WTC11 (cell line): ENCODE measurements around the gene TRDMT1. TPM values are rescaled to one million over a fixed set of nuclear protein-coding genes. Genes with fewer than 3 reads are reported as not detected.

ENCODE experiments used
- ATAC-seq: fragments of 200-7000 bp; cut with Tn5 transposase; 2 replicates; pipeline ENCODE4 v1.10.0; 2021; ENCODE audit warnings: mild to moderate bottlenecking, moderate library complexity
- CTCF ChIA-PET: fragments of 300-600 bp; sonication (Branson Sonifier 250); formaldehyde crosslinking; loops from one replicate; lab custom pipeline; 2021; ENCODE audit warnings: antibody characterized with exemption; lab: Charles Lee
- POLR2A ChIA-PET: fragments of 350-600 bp; sonication (Branson Sonifier 250); formaldehyde crosslinking; loops from one replicate; lab custom pipeline; 2021; ENCODE audit warnings: antibody characterized with exemption; lab: Charles Lee
- DNase-seq: peaks from one replicate; pipeline ENCODE4 v3.0.0; 2021; ENCODE audit warnings: low spot score
- H3K27ac Mint-ChIP-seq: 2 replicates; pipeline ENCODE4 v1.8.0; 2021; ENCODE audit warnings: mixed read lengths
- H3K27me3 Mint-ChIP-seq: 2 replicates; pipeline ENCODE4 v1.8.0; 2021; ENCODE audit warnings: low read depth, mild to moderate bottlenecking, moderate library complexity, mixed read lengths
- H3K36me3 Mint-ChIP-seq: 2 replicates; pipeline ENCODE4 v1.8.0; 2021; ENCODE audit warnings: mixed read lengths
- H3K4me1 Mint-ChIP-seq: 2 replicates; pipeline ENCODE4 v1.8.0; 2022; ENCODE audit warnings: mixed read lengths
- H3K4me3 Mint-ChIP-seq: 2 replicates; pipeline ENCODE4 v1.8.0; 2021; ENCODE audit warnings: mild to moderate bottlenecking, moderate library complexity, mixed read lengths
- H3K9me3 Mint-ChIP-seq: 2 replicates; pipeline ENCODE4 v1.8.0; 2021; ENCODE audit warnings: mixed read lengths
- CREB1 ChIP-seq: sonication (generic); formaldehyde crosslinking; IDR thresholded peaks from 2 replicates; pipeline ENCODE4 v1.8.0; 2023; ENCODE audit warnings: mild to moderate bottlenecking, missing genetic modification reagents
- CREM ChIP-seq: sonication (generic); formaldehyde crosslinking; IDR thresholded peaks from 2 replicates; pipeline ENCODE4 v1.8.1; 2022; ENCODE audit warnings: mild to moderate bottlenecking, missing genetic modification reagents, moderate library complexity
- FOXJ3 ChIP-seq: sonication (generic); formaldehyde crosslinking; IDR thresholded peaks from 2 replicates; pipeline ENCODE4 v1.9.0; 2021; ENCODE audit warnings: missing genetic modification reagents, mild to moderate bottlenecking, borderline replicate concordance
- FOXP1 ChIP-seq: sonication (generic); formaldehyde crosslinking; IDR thresholded peaks from 2 replicates; pipeline ENCODE4 v1.8.0; 2022; ENCODE audit warnings: missing genetic modification reagents, mild to moderate bottlenecking, moderate library complexity, borderline replicate concordance
- JUN ChIP-seq: sonication (generic); formaldehyde crosslinking; IDR thresholded peaks from 2 replicates; pipeline ENCODE4 v1.8.0; 2023; ENCODE audit warnings: mild to moderate bottlenecking, missing genetic modification reagents
- MXD4 ChIP-seq: fragments of 250-450 bp; sonication (Bioruptor Pico); IDR thresholded peaks from 2 replicates; pipeline ENCODE4 v1.8.0; 2021; ENCODE audit warnings: mild to moderate bottlenecking, moderate library complexity, borderline replicate concordance
- NR1H2 ChIP-seq: sonication (generic); formaldehyde crosslinking; IDR thresholded peaks from 2 replicates; pipeline ENCODE4 v1.9.0; 2021; ENCODE audit warnings: mild to moderate bottlenecking, moderate library complexity, missing genetic modification reagents
- RELA ChIP-seq: sonication (generic); formaldehyde crosslinking; IDR thresholded peaks from 2 replicates; pipeline ENCODE4 v1.8.1; 2022; ENCODE audit warnings: missing genetic modification reagents, mild to moderate bottlenecking, borderline replicate concordance
- RORB ChIP-seq: fragments of 250-450 bp; sonication (Bioruptor Pico); IDR thresholded peaks from 2 replicates; pipeline ENCODE4 v1.9.0; 2021; ENCODE audit warnings: mild to moderate bottlenecking
- SMAD4 ChIP-seq: sonication (generic); formaldehyde crosslinking; IDR thresholded peaks from 2 replicates; pipeline ENCODE4 v1.8.0; 2022; ENCODE audit warnings: mild to moderate bottlenecking, missing genetic modification reagents
- TEAD1 ChIP-seq: sonication (generic); formaldehyde crosslinking; IDR thresholded peaks from 2 replicates; pipeline ENCODE4 v1.8.0; 2022; ENCODE audit warnings: mild to moderate bottlenecking, missing genetic modification reagents
- TEAD4 ChIP-seq: sonication (generic); formaldehyde crosslinking; IDR thresholded peaks from 2 replicates; pipeline ENCODE4 v1.8.0; 2022; ENCODE audit warnings: mild to moderate bottlenecking, missing genetic modification reagents
- ZNF219 ChIP-seq: sonication (generic); formaldehyde crosslinking; IDR thresholded peaks from 2 replicates; pipeline ENCODE4 v1.8.0; 2023; ENCODE audit warnings: missing genetic modification reagents, mild to moderate bottlenecking, borderline replicate concordance
- ZNF396 ChIP-seq: fragments of 250-450 bp; sonication (Bioruptor Pico); IDR thresholded peaks from 2 replicates; pipeline ENCODE4 v1.8.0; 2021; ENCODE audit warnings: mild to moderate bottlenecking, moderate library complexity, borderline replicate concordance
- total RNA-seq: library from RNA; stranded (reverse); gene quantifications from 3 replicates; pipeline ENCODE4 v1.2.3, GENCODE V29; 2021
- TF ChIP-seq, protein P1 (sequence below): sonication (generic); formaldehyde crosslinking; IDR thresholded peaks from 2 replicates; pipeline ENCODE4 v1.8.1; 2023; ENCODE audit warnings: mild to moderate bottlenecking, missing genetic modification reagents
- TF ChIP-seq, protein P2 (sequence below): sonication (generic); formaldehyde crosslinking; IDR thresholded peaks from 2 replicates; pipeline ENCODE4 v1.8.1; 2022; ENCODE audit warnings: mild to moderate bottlenecking, moderate library complexity, missing genetic modification reagents
- TF ChIP-seq, protein P3 (sequence below): sonication (generic); formaldehyde crosslinking; IDR thresholded peaks from 2 replicates; pipeline ENCODE4 v1.8.1; 2023; ENCODE audit warnings: mild to moderate bottlenecking, missing genetic modification reagents
- TF ChIP-seq, protein P4 (sequence below): sonication (generic); formaldehyde crosslinking; IDR thresholded peaks from 2 replicates; pipeline ENCODE4 v1.8.0; 2022; ENCODE audit warnings: mild to moderate bottlenecking, missing genetic modification reagents
- TF ChIP-seq, protein P5 (sequence below): fragments of 250-450 bp; sonication (Bioruptor Pico); IDR thresholded peaks from 2 replicates; pipeline ENCODE4 v1.9.0; 2021; ENCODE audit warnings: moderate library complexity, mild to moderate bottlenecking, inconsistent platforms, borderline replicate concordance

TRDMT1 gene
- total RNA-seq, 1 experiment from 2014 or later: 11.7 TPM

DNA sequence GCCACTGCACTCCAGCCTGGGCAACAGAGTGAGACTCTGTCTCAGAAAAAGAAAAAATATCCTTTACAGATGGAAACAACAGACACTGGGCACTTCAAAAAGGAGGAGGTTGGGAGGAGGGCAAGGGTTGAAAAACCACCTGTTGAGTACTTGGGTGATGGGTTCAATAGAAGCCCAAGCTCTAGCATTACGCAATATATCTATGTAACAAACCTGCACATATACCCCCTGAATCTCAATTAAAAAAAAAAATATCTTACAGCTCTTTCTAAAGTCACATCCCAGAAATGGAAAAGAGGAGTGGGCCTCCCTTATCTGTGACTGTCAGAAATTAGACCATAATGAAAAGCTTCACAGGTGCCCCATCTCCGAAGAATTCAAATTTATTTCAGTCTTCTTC is 38.6 kb upstream of the TRDMT1 start:
- TF ChIP-seq, protein P1, sequence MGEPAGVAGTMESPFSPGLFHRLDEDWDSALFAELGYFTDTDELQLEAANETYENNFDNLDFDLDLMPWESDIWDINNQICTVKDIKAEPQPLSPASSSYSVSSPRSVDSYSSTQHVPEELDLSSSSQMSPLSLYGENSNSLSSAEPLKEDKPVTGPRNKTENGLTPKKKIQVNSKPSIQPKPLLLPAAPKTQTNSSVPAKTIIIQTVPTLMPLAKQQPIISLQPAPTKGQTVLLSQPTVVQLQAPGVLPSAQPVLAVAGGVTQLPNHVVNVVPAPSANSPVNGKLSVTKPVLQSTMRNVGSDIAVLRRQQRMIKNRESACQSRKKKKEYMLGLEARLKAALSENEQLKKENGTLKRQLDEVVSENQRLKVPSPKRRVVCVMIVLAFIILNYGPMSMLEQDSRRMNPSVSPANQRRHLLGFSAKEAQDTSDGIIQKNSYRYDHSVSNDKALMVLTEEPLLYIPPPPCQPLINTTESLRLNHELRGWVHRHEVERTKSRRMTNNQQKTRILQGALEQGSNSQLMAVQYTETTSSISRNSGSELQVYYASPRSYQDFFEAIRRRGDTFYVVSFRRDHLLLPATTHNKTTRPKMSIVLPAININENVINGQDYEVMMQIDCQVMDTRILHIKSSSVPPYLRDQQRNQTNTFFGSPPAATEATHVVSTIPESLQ (CRISPR knock-in tag): no peak
- no peak for TF ChIP-seq MXD4 (CRISPR knock-in tag)
- no peak for TF ChIP-seq SMAD4 (CRISPR knock-in tag)
- no peak for TF ChIP-seq FOXP1 (CRISPR knock-in tag)
- no peak for TF ChIP-seq RELA (CRISPR knock-in tag)
- no peak for TF ChIP-seq FOXJ3 (CRISPR knock-in tag)
- TF ChIP-seq ZNF219 (CRISPR knock-in tag): no peak
- TF ChIP-seq, protein P2, sequence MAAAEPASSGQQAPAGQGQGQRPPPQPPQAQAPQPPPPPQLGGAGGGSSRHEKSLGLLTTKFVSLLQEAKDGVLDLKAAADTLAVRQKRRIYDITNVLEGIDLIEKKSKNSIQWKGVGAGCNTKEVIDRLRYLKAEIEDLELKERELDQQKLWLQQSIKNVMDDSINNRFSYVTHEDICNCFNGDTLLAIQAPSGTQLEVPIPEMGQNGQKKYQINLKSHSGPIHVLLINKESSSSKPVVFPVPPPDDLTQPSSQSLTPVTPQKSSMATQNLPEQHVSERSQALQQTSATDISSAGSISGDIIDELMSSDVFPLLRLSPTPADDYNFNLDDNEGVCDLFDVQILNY (CRISPR knock-in tag): no peak
- no peak for TF ChIP-seq TEAD4 (CRISPR knock-in tag)
- TF ChIP-seq NR1H2 (CRISPR knock-in tag): no peak
- no peak for TF ChIP-seq TEAD1
- no peak for TF ChIP-seq JUN
- TF ChIP-seq CREM (CRISPR knock-in tag): no peak
- TF ChIP-seq, protein P3, sequence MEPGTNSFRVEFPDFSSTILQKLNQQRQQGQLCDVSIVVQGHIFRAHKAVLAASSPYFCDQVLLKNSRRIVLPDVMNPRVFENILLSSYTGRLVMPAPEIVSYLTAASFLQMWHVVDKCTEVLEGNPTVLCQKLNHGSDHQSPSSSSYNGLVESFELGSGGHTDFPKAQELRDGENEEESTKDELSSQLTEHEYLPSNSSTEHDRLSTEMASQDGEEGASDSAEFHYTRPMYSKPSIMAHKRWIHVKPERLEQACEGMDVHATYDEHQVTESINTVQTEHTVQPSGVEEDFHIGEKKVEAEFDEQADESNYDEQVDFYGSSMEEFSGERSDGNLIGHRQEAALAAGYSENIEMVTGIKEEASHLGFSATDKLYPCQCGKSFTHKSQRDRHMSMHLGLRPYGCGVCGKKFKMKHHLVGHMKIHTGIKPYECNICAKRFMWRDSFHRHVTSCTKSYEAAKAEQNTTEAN: no peak
- TF ChIP-seq CREB1 (CRISPR knock-in tag): no peak
- no peak for TF ChIP-seq ZNF396 (CRISPR knock-in tag)
- TF ChIP-seq, protein P4, sequence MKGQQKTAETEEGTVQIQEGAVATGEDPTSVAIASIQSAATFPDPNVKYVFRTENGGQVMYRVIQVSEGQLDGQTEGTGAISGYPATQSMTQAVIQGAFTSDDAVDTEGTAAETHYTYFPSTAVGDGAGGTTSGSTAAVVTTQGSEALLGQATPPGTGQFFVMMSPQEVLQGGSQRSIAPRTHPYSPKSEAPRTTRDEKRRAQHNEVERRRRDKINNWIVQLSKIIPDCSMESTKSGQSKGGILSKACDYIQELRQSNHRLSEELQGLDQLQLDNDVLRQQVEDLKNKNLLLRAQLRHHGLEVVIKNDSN (CRISPR knock-in tag): no peak
- TF ChIP-seq RORB (CRISPR knock-in tag): no peak
- TF ChIP-seq, all 79 proteins: peak for 0
- DNase-seq (no peak), ATAC-seq (no peak)
- H3K27ac Mint-ChIP-seq: no peak overlapping the region
- ChIA-PET POLR2A (no interaction called here), CTCF (interaction anchor here (1.2 kb wide), 1 partner anchor 9 kb away, joined by 5 read pairs; no protein-coding TSS in a partner anchor)
- no peaks in the 10 kb centered on the region for H3K27me3 Mint-ChIP-seq
- H3K9me3 Mint-ChIP-seq: peaks cover 11% of the 10 kb centered on the region; the same call in 1 of the 2 replicates
- H3K4me3 Mint-ChIP-seq: no peak overlapping the region
- peaks cover under 1% of the 10 kb centered on the region; the same call in 1 of the 2 replicates for H3K4me1 Mint-ChIP-seq
- peaks cover 12% of the 10 kb centered on the region for H3K36me3 Mint-ChIP-seq

DNA sequence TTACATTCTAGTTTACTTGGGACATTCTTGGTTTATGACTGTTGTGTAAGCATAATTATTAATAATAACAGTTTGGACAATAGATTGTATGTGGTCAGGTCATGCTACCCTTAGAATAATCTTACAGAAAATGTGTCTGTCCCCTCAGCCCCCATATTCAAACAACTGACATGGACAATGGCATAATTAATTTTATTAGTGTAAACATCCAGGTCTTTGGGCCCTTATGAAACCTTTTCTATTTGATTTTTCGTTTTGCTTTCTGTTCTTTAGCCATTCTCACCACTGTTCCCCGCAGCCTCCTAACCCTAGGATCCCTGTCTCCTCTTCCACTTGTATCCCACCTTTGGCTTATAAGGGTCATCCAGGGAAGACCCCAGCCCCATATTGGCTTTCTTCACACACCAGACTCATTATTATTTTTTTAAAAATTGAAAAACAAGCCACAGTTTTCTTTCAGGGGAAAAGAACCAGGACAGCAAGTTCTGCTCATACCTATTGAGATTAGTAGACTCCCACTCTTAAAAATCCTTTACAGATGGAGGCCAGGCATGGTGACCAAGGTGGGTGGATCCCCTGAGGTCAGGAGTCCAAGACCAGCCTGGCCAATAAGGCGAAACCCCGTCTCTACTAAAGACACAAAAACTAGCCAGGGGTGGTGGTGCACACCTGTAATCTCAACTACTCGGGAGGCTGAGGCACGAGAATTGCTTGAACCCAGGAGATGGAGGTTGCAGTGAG is 38.0 kb upstream of the TRDMT1 start:
- ChIA-PET POLR2A (no interaction called here), CTCF (interaction anchor here (1.2 kb wide), 1 partner anchor 9 kb away, joined by 5 read pairs; no protein-coding TSS in a partner anchor)
- H3K27ac Mint-ChIP-seq: no peak overlapping the region
- DNase-seq (no peak), ATAC-seq (no peak)
- peaks cover 11% of the 10 kb centered on the region; the same call in 1 of the 2 replicates for H3K9me3 Mint-ChIP-seq
- peaks cover 17% of the 10 kb centered on the region for H3K36me3 Mint-ChIP-seq
- H3K4me3 Mint-ChIP-seq: no peak overlapping the region
- no peaks in the 10 kb centered on the region for H3K27me3 Mint-ChIP-seq
- TF ChIP-seq, protein P1 (CRISPR knock-in tag): no peak
- TF ChIP-seq, protein P5, sequence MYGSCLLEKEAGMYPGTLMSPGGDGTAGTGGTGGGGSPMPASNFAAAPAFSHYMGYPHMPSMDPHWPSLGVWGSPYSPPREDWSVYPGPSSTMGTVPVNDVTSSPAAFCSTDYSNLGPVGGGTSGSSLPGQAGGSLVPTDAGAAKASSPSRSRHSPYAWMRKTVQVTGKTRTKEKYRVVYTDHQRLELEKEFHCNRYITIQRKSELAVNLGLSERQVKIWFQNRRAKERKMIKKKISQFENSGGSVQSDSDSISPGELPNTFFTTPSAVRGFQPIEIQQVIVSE: peak; percentile 17; the same call in 1 of the 2 replicates
- peaks cover 3% of the 10 kb centered on the region; the same call in 1 of the 2 replicates for H3K4me1 Mint-ChIP-seq
